Chondrocyte (in vitro differentiated cells): ENCODE data around the gene AK2. TPM values are rescaled to one million over a fixed set of nuclear protein-coding genes. Genes with fewer than 3 reads are reported as not detected.
"Not testable (repeated sequence)": the region's sequence is repeated elsewhere in the genome, so short reads cannot be mapped to it uniquely, and the experiment has no call there.

Experiments used
- DNase-seq: peaks from one replicate; pipeline ENCODE4 v3.0.0; 2021; ENCODE audit warnings: mixed read lengths, low spot score
- H3K27ac Mint-ChIP-seq: one replicate; pipeline ENCODE4 v1.8.0; 2021; ENCODE audit warnings: mild to moderate bottlenecking, moderate library complexity, mixed read lengths; ENCODE audit not compliant: unreplicated experiment
- H3K27me3 Mint-ChIP-seq: 2 replicates; pipeline ENCODE4 v1.8.0; 2021; ENCODE audit warnings: low read depth, mixed read lengths
- H3K36me3 Mint-ChIP-seq: 2 replicates; pipeline ENCODE4 v1.8.0; 2021; ENCODE audit warnings: low read depth, mixed read lengths
- H3K4me1 Mint-ChIP-seq: 2 replicates; pipeline ENCODE4 v1.8.0; 2021; ENCODE audit warnings: low read depth, mild to moderate bottlenecking, mixed read lengths
- H3K4me3 Mint-ChIP-seq: one replicate; pipeline ENCODE4 v1.8.0; 2021; ENCODE audit warnings: mild to moderate bottlenecking, moderate library complexity, mixed read lengths; ENCODE audit not compliant: unreplicated experiment
- H3K9me3 Mint-ChIP-seq: 2 replicates; pipeline ENCODE4 v1.8.0; 2021; ENCODE audit warnings: low read depth, mixed read lengths
- CTCF ChIP-seq: fragments of 200-600 bp; sonication (generic); IDR thresholded peaks from 2 replicates; pipeline ENCODE4 v1.5.0; 2021; ENCODE audit warnings: antibody characterized with exemption, mild to moderate bottlenecking, moderate library complexity
- total RNA-seq: library from RNA; stranded (reverse); gene quantifications from 3 replicates; pipeline ENCODE4 v1.2.1, GENCODE V29; 2021

AK2 gene
- total RNA-seq, 1 donor from 2014 or later, result 94.9 TPM

GRCh38 chr1:32977546-32978087 lies 59.1 kb downstream of the AK2 start:
- Mint-ChIP-seq H3K4me3 (no peak overlapping the region), H3K9me3 (no peaks in the 10 kb centered on the region), H3K4me1 (peaks cover 17% of the 10 kb centered on the region), H3K27me3 (no peaks in the 10 kb centered on the region), H3K27ac (no peak overlapping the region), H3K36me3 (no peaks in the 10 kb centered on the region)
- no peak for DNase-seq
- no peak for TF ChIP-seq CTCF

GRCh38 chr1:32975055-32975454 lies 61.6 kb downstream of the AK2 start:
- not testable (repeated sequence) for H3K27ac Mint-ChIP-seq, DNase-seq, H3K36me3 Mint-ChIP-seq, H3K4me3 Mint-ChIP-seq, H3K9me3 Mint-ChIP-seq, H3K27me3 Mint-ChIP-seq
- H3K4me1 Mint-ChIP-seq, result peaks cover 13% of the 10 kb centered on the region

GRCh38 chr1:32973458-32973857 lies 63.2 kb downstream of the AK2 start:
- DNase-seq, H3K9me3 Mint-ChIP-seq, H3K36me3 Mint-ChIP-seq, H3K27me3 Mint-ChIP-seq, H3K27ac Mint-ChIP-seq: not testable (repeated sequence)
- peaks cover 15% of the 10 kb centered on the region for H3K4me1 Mint-ChIP-seq
- peak overlapping the region; percentile 73 for H3K4me3 Mint-ChIP-seq

- Mint-ChIP-seq H3K4me3 (peak overlapping the region; percentile 73), H3K27ac (peak overlapping the region; percentile 75), H3K27me3 (no peaks in the 10 kb centered on the region), H3K9me3 (no peaks in the 10 kb centered on the region), H3K4me1 (peaks cover 21% of the 10 kb centered on the region), H3K36me3 (no peaks in the 10 kb centered on the region)
- TF ChIP-seq CTCF, result no peak
- no peak for DNase-seq
Measured at GRCh38 chr1:32972814-32973428, 63.8 kb downstream of the AK2 start.

GRCh38 chr1:32971576-32971975 lies 65.1 kb downstream of the AK2 start:
- no peak overlapping the region for H3K27ac Mint-ChIP-seq
- peaks cover 17% of the 10 kb centered on the region for H3K4me1 Mint-ChIP-seq
- H3K36me3 Mint-ChIP-seq, result no peaks in the 10 kb centered on the region
- no peak for TF ChIP-seq CTCF
- no peaks in the 10 kb centered on the region for H3K9me3 Mint-ChIP-seq
- H3K4me3 Mint-ChIP-seq, result no peak overlapping the region
- H3K27me3 Mint-ChIP-seq, result no peaks in the 10 kb centered on the region
- no peak for DNase-seq

- H3K4me3 Mint-ChIP-seq, result no peak overlapping the region
- no peak for DNase-seq
- no peak overlapping the region for H3K27ac Mint-ChIP-seq
- peaks cover 17% of the 10 kb centered on the region for H3K4me1 Mint-ChIP-seq
- no peaks in the 10 kb centered on the region for H3K9me3 Mint-ChIP-seq
- no peak for TF ChIP-seq CTCF
- no peaks in the 10 kb centered on the region for H3K27me3 Mint-ChIP-seq
- no peaks in the 10 kb centered on the region for H3K36me3 Mint-ChIP-seq
Measured at GRCh38 chr1:32971156-32971555, 65.5 kb downstream of the AK2 start.
